H9 (cell line): ENCODE results near the gene OFD1. TPM values are rescaled to one million over a fixed set of nuclear protein-coding genes. Genes with fewer than 3 reads are reported as not detected.

Experiments
- DNase-seq: peaks from one replicate; pipeline ENCODE4 v3.0.0-alpha.2; 2017
- H2AFZ ChIP-seq: one replicate; pipeline ENCODE4 v1.6.1; 2013; ENCODE audit warnings: mild to moderate bottlenecking, low read length, control low read depth, moderate library complexity
- H2AK5ac ChIP-seq: 2 replicates; pipeline ENCODE4 v1.6.1; 2013; ENCODE audit warnings: low read length, control low read depth, mixed read lengths; ENCODE audit not compliant: insufficient read length
- H2BK120ac ChIP-seq: one replicate; pipeline ENCODE4 v1.6.1; 2013; ENCODE audit warnings: low read depth, mild to moderate bottlenecking, low read length, control low read depth, inconsistent platforms; ENCODE audit not compliant: poor library complexity, severe bottlenecking
- H2BK12ac ChIP-seq: 2 replicates; pipeline ENCODE4 v1.6.1; 2013; ENCODE audit warnings: low read length, control low read depth, mixed read lengths, low read depth; ENCODE audit not compliant: insufficient read length
- H2BK15ac ChIP-seq: 2 replicates; pipeline ENCODE4 v1.6.1; 2013; ENCODE audit warnings: low read depth, low read length, control low read depth
- H2BK20ac ChIP-seq: one replicate; pipeline ENCODE4 v1.6.1; 2013; ENCODE audit warnings: low read depth, mild to moderate bottlenecking, low read length, control low read depth, inconsistent platforms; ENCODE audit not compliant: poor library complexity, severe bottlenecking
- H2BK5ac ChIP-seq: 2 replicates; pipeline ENCODE4 v1.6.1; 2013; ENCODE audit warnings: low read length, control low read depth, mixed read lengths; ENCODE audit not compliant: insufficient read length
- H3K14ac ChIP-seq: 2 replicates; pipeline ENCODE4 v1.6.1; 2013; ENCODE audit warnings: low read length, control low read depth; ENCODE audit not compliant: insufficient read depth
- H3K18ac ChIP-seq: 2 replicates; pipeline ENCODE4 v1.6.1; 2013; ENCODE audit warnings: low read depth, mild to moderate bottlenecking, mixed read lengths, low read length, control low read depth; ENCODE audit not compliant: insufficient read length
- H3K23ac ChIP-seq: 2 replicates; pipeline ENCODE4 v1.6.1; 2013; ENCODE audit warnings: low read length, control low read depth, mixed read lengths, low read depth; ENCODE audit not compliant: insufficient read length
- H3K23me2 ChIP-seq: 2 replicates; pipeline ENCODE4 v1.6.1; 2013; ENCODE audit warnings: low read depth, mild to moderate bottlenecking, mixed read lengths, low read length, control low read depth; ENCODE audit not compliant: insufficient read length, poor library complexity, severe bottlenecking
- H3K27ac ChIP-seq: 2 replicates; pipeline ENCODE4 v1.5.1; 2013; ENCODE audit warnings: low read length, control low read depth, mixed read lengths, low read depth; ENCODE audit not compliant: insufficient read length
- H3K27me3 ChIP-seq: 2 replicates; pipeline ENCODE4 v1.6.1; 2013; ENCODE audit warnings: low read length, control low read depth, inconsistent platforms; ENCODE audit not compliant: insufficient read depth
- H3K4ac ChIP-seq: 2 replicates; pipeline ENCODE4 v1.6.1; 2013; ENCODE audit warnings: low read depth, mild to moderate bottlenecking, control low read depth, inconsistent platforms, low read length, moderate library complexity
- H3K4me1 ChIP-seq: 2 replicates; pipeline ENCODE4 v1.6.1; 2013; ENCODE audit warnings: low read length, control low read depth, inconsistent platforms; ENCODE audit not compliant: insufficient read depth
- H3K4me2 ChIP-seq: 2 replicates; pipeline ENCODE4 v1.6.1; 2013; ENCODE audit warnings: low read length, control low read depth, mixed read lengths; ENCODE audit not compliant: insufficient read length, insufficient read depth
- H3K56ac ChIP-seq: 2 replicates; pipeline ENCODE4 v1.6.1; 2013; ENCODE audit warnings: low read depth, mild to moderate bottlenecking, mixed read lengths, low read length, control low read depth; ENCODE audit not compliant: insufficient read length
- H3K79me1 ChIP-seq: 2 replicates; pipeline ENCODE4 v1.6.1; 2013; ENCODE audit warnings: low read depth, mild to moderate bottlenecking, moderate library complexity, low read length, control low read depth, inconsistent platforms; ENCODE audit not compliant: insufficient read depth, poor library complexity, severe bottlenecking
- H3K79me2 ChIP-seq: 2 replicates; pipeline ENCODE4 v1.6.1; 2013; ENCODE audit warnings: low read length, control low read depth, inconsistent platforms; ENCODE audit not compliant: insufficient read depth
- H3K9ac ChIP-seq: 2 replicates; pipeline ENCODE4 v1.6.1; 2013; ENCODE audit warnings: low read length, control low read depth, mixed read lengths; ENCODE audit not compliant: insufficient read length; ENCODE audit errors: extremely low read depth
- H3K9me3 ChIP-seq: one replicate; pipeline ENCODE4 v1.6.1; 2013; ENCODE audit warnings: low read depth, low read length, inconsistent platforms; ENCODE audit not compliant: control insufficient read depth
- H3T11ph ChIP-seq: one replicate; pipeline ENCODE4 v1.6.1; 2013; ENCODE audit warnings: mild to moderate bottlenecking, low read length, control low read depth, inconsistent platforms
- H4K20me1 ChIP-seq: one replicate; pipeline ENCODE4 v1.6.1; 2013; ENCODE audit not compliant: control insufficient read depth, insufficient read length, insufficient read depth
- H4K5ac ChIP-seq: 2 replicates; pipeline ENCODE4 v1.6.1; 2013; ENCODE audit warnings: low read depth, mild to moderate bottlenecking, mixed read lengths, low read length, control low read depth; ENCODE audit not compliant: insufficient read length
- H4K8ac ChIP-seq: replicated peaks from 2 replicates; pipeline ENCODE4 v1.6.1; 2013; ENCODE audit warnings: low read length, control low read depth, mixed read lengths, low read depth; ENCODE audit not compliant: insufficient read length
- H4K91ac ChIP-seq: 2 replicates; pipeline ENCODE4 v1.6.1; 2013; ENCODE audit warnings: low read depth, mild to moderate bottlenecking, moderate library complexity, mixed read lengths, low read length, control low read depth; ENCODE audit not compliant: insufficient read length
- H3K27ac Mint-ChIP-seq, 3 experiments: 2 replicates in 2 of 3; 3 replicates in 1 of 3; pipeline ENCODE4 v1.8.0; 2020 to 2021; ENCODE audit warnings: mixed read lengths in 3 of 3, mild to moderate bottlenecking in 1 of 3, moderate library complexity in 1 of 3
- H3K27me3 Mint-ChIP-seq: 2 replicates; pipeline ENCODE4 v1.8.0; 2021; ENCODE audit warnings: low read depth, mild to moderate bottlenecking, moderate library complexity, mixed read lengths
- H3K36me3 Mint-ChIP-seq, 3 experiments: 2 replicates in 2 of 3; 3 replicates in 1 of 3; pipeline ENCODE4 v1.8.0; 2020 to 2021; ENCODE audit warnings: low read depth in 3 of 3, mixed read lengths in 3 of 3; ENCODE audit not compliant: insufficient read depth in 1 of 3
- H3K4me1 Mint-ChIP-seq, 2 experiments: 2 replicates each; pipeline ENCODE4 v1.8.0; 2020; ENCODE audit warnings: mixed read lengths in 2 of 2
- H3K4me3 Mint-ChIP-seq, 2 experiments: 2 replicates in 1 of 2; 3 replicates in 1 of 2; pipeline ENCODE4 v1.8.0; 2020 to 2021; ENCODE audit warnings: mild to moderate bottlenecking in 2 of 2, mixed read lengths in 2 of 2, moderate library complexity in 1 of 2
- H3K9me3 Mint-ChIP-seq, 2 experiments: 2 replicates in 1 of 2; 3 replicates in 1 of 2; pipeline ENCODE4 v1.8.0; 2020; ENCODE audit warnings: mild to moderate bottlenecking in 2 of 2, mixed read lengths in 2 of 2, moderate library complexity in 1 of 2
- CTCF ChIP-seq: fragments of 200-600 bp; sonication (generic); conservative IDR thresholded peaks from 3 replicates; pipeline ENCODE4 v1.8.0; 2021; ENCODE audit warnings: antibody characterized with exemption, mild to moderate bottlenecking
- WGBS: extraction: QIAGEN DNeasy Blood & Tissue Kit; methylation state at CpG from one replicate; pipeline ENCODE4 v1.1.7; 2013; ENCODE audit warnings: missing lambda C conversion rate, low lambda C conversion rate, mixed read lengths; ENCODE audit not compliant: insufficient read length; ENCODE audit errors: extremely low coverage; 5-methylcytosine and 5-hydroxymethylcytosine counted together
- total RNA-seq: library from RNA; stranded (reverse); gene quantifications from 2 replicates; pipeline ENCODE4 v1.2.1, GENCODE V29; 2021

Gene OFD1
- total RNA-seq, 1 experiment from 2014 or later: 36.0 TPM

DNA sequence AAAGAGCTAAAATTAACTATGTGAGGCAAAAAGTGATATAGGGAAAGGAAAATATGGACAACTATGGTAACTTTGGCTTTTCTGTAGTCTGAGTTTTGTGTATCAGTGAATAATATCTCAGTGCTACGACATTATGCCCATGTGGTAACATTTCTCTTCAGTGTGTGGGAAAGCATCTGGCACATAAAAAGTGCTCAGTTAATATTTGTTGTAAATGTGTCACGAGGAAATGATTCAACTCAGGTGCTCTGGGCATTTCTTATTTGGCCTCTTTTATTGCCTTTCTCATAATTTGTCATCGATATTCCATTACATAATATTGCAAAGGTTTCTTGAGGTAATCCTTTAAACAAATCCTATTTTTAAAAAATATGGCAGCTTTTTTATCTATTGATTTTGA, 17.6 kb downstream of the OFD1 start:
- H3K23me2 ChIP-seq: no peaks in the 10 kb centered on the region
- H3K14ac ChIP-seq: no peak overlapping the region
- H2BK120ac ChIP-seq: no peak overlapping the region
- no peak overlapping the region for H3K18ac ChIP-seq
- H3K9me3 Mint-ChIP-seq: peaks cover 18 to 30% of the 10 kb centered on the region in 2 experiments
- H4K5ac ChIP-seq: no peak overlapping the region
- H3K4ac ChIP-seq: no peak overlapping the region
- H3K27ac ChIP-seq: no peak overlapping the region
- H3K23ac ChIP-seq: no peak overlapping the region
- H2BK5ac ChIP-seq: no peak overlapping the region
- H3T11ph ChIP-seq: no peak overlapping the region
- no peaks in the 10 kb centered on the region for H3K79me1 ChIP-seq
- H3K9ac ChIP-seq: no peak overlapping the region
- H3K27me3 Mint-ChIP-seq: no peaks in the 10 kb centered on the region
- H3K4me1 ChIP-seq: no peaks in the 10 kb centered on the region; the same call in 1 of the 2 replicates
- H3K79me2 ChIP-seq: 0 out of 2 replicates have a peak, but pooled peaks cover 2% of the 10 kb centered on the region
- H3K4me3 Mint-ChIP-seq: no peak overlapping the region
- no peak for TF ChIP-seq CTCF
- H3K36me3 Mint-ChIP-seq: peaks cover 9 to 65% (median 33%) of the 10 kb centered on the region in 3 experiments; a peak in 6 of 7 replicates
- H2AFZ ChIP-seq: no peak overlapping the region
- no peak overlapping the region for H4K8ac ChIP-seq
- H4K20me1 ChIP-seq: no peaks in the 10 kb centered on the region
- H2BK12ac ChIP-seq: no peak overlapping the region
- WGBS: no CpG with 5 or more reads among the region's 3 CpGs
- H3K4me1 Mint-ChIP-seq: peaks cover 10 to 11% of the 10 kb centered on the region in 2 experiments; a peak in 3 of 4 replicates
- H3K4me2 ChIP-seq: no peak overlapping the region
- DNase-seq: no peak
- no peak overlapping the region for H2AK5ac ChIP-seq
- H3K9me3 ChIP-seq: no peaks in the 10 kb centered on the region
- H3K27me3 ChIP-seq: no peaks in the 10 kb centered on the region
- H4K91ac ChIP-seq: no peak overlapping the region
- H2BK15ac ChIP-seq: no peak overlapping the region
- no peak overlapping the region for H3K27ac Mint-ChIP-seq
- H3K56ac ChIP-seq: no peak overlapping the region
- H2BK20ac ChIP-seq: no peak overlapping the region
